ENCODE measurements around the gene PLA2G6. TPM values are rescaled to one million over a fixed set of nuclear protein-coding genes. Genes with fewer than 3 reads are reported as not detected.
A peak's percentile ranks its signal among the peaks of the same experiment; 100 is the strongest.
"Not testable (repeated sequence)": the region's sequence is repeated elsewhere in the genome, so short reads cannot be mapped to it uniquely, and the experiment has no call there.

The PLA2G6 gene
- total RNA-seq, 1 donor from 2014 or later, result 22.5 TPM

- DNase-seq (ENCODE audit: low spot score), result no peak
- no peaks in the 10 kb centered on the region for H3K4me1 Mint-ChIP-seq (ENCODE audit: unreplicated experiment)
- no peak overlapping the region for H3K27ac Mint-ChIP-seq (ENCODE audit: unreplicated experiment)
Measured at GRCh38 chr22:38118182-38118581, 63.4 kb downstream of the PLA2G6 start.

GRCh38 chr22:38117556-38117955 lies 64.1 kb downstream of the PLA2G6 start:
- H3K36me3 Mint-ChIP-seq (ENCODE audit: low read depth, unreplicated experiment); DNase-seq (ENCODE audit: low spot score); H3K4me3 Mint-ChIP-seq (ENCODE audit: unreplicated experiment); H3K27ac Mint-ChIP-seq (ENCODE audit: unreplicated experiment); H3K4me1 Mint-ChIP-seq (ENCODE audit: unreplicated experiment); H3K27me3 Mint-ChIP-seq (ENCODE audit: unreplicated experiment); H3K9me3 Mint-ChIP-seq (ENCODE audit: unreplicated experiment): not testable (repeated sequence)

More at GRCh38 chr22:38118182-38118581, 63.4 kb downstream of the PLA2G6 start:
- Mint-ChIP-seq H3K36me3 (ENCODE audit: low read depth, unreplicated experiment) (no peaks in the 10 kb centered on the region), H3K9me3 (ENCODE audit: unreplicated experiment) (no peaks in the 10 kb centered on the region), H3K4me3 (ENCODE audit: unreplicated experiment) (no peak overlapping the region), H3K27me3 (ENCODE audit: unreplicated experiment) (peaks cover 4% of the 10 kb centered on the region)
- no peak for TF ChIP-seq CTCF (IDR thresholded peaks at IDR 0.05; ENCODE audit: unreplicated experiment)

GRCh38 chr22:38115423-38116205 lies 66.0 kb downstream of the PLA2G6 start:
- no peak overlapping the region for H3K4me3 Mint-ChIP-seq (ENCODE audit: unreplicated experiment)
- no peak overlapping the region for H3K27ac Mint-ChIP-seq (ENCODE audit: unreplicated experiment)
- no peaks in the 10 kb centered on the region for H3K9me3 Mint-ChIP-seq (ENCODE audit: unreplicated experiment)
- H3K27me3 Mint-ChIP-seq (ENCODE audit: unreplicated experiment), result peaks cover 6% of the 10 kb centered on the region
- DNase-seq (ENCODE audit: low spot score), result no peak
- no peaks in the 10 kb centered on the region for H3K4me1 Mint-ChIP-seq (ENCODE audit: unreplicated experiment)
- TF ChIP-seq CTCF (IDR thresholded peaks at IDR 0.05; ENCODE audit: unreplicated experiment), result no peak
- H3K36me3 Mint-ChIP-seq (ENCODE audit: low read depth, unreplicated experiment), result no peaks in the 10 kb centered on the region

GRCh38 chr22:38114484-38115398 lies 66.9 kb downstream of the PLA2G6 start:
- Mint-ChIP-seq H3K4me3 (ENCODE audit: unreplicated experiment) (no peak overlapping the region), H3K27me3 (ENCODE audit: unreplicated experiment) (peaks cover 7% of the 10 kb centered on the region), H3K9me3 (ENCODE audit: unreplicated experiment) (no peaks in the 10 kb centered on the region), H3K36me3 (ENCODE audit: low read depth, unreplicated experiment) (no peaks in the 10 kb centered on the region), H3K4me1 (ENCODE audit: unreplicated experiment) (no peaks in the 10 kb centered on the region), H3K27ac (ENCODE audit: unreplicated experiment) (no peak overlapping the region)
- DNase-seq (ENCODE audit: low spot score), result peak; percentile 98
- TF ChIP-seq CTCF (IDR thresholded peaks at IDR 0.05; ENCODE audit: unreplicated experiment), result peak; percentile 83

- H3K4me3 Mint-ChIP-seq (ENCODE audit: unreplicated experiment), result no peak overlapping the region
- H3K27me3 Mint-ChIP-seq (ENCODE audit: unreplicated experiment), result peaks cover 12% of the 10 kb centered on the region
- H3K27ac Mint-ChIP-seq (ENCODE audit: unreplicated experiment), result no peak overlapping the region
- H3K4me1 Mint-ChIP-seq (ENCODE audit: unreplicated experiment), result no peaks in the 10 kb centered on the region
- H3K9me3 Mint-ChIP-seq (ENCODE audit: unreplicated experiment), result no peaks in the 10 kb centered on the region
- H3K36me3 Mint-ChIP-seq (ENCODE audit: low read depth, unreplicated experiment), result no peaks in the 10 kb centered on the region
- DNase-seq (ENCODE audit: low spot score), result no peak
- TF ChIP-seq CTCF (IDR thresholded peaks at IDR 0.05; ENCODE audit: unreplicated experiment), result no peak
Measured at GRCh38 chr22:38112381-38112780, 69.2 kb downstream of the PLA2G6 start.
